ENCODE results near the gene GATB.
"Not testable (repeated sequence)": the region's sequence is repeated elsewhere in the genome, so short reads cannot be mapped to it uniquely, and the experiment has no call there.

The GATB gene

GRCh38 chr4:151783867-151784266, 23.1 kb upstream of the GATB start:
- DNase-seq, result no peak

GRCh38 chr4:151782296-151782695, 21.5 kb upstream of the GATB start:
- no peak for DNase-seq

- DNase-seq, result no peak
Measured at GRCh38 chr4:151781026-151781425, 20.2 kb upstream of the GATB start.

- no peak for DNase-seq
Measured at GRCh38 chr4:151777471-151777870, 16.7 kb upstream of the GATB start.

GRCh38 chr4:151774324-151774723, 13.5 kb upstream of the GATB start:
- no peak for DNase-seq

- DNase-seq, result no peak
Measured at GRCh38 chr4:151772274-151772673, 11.5 kb upstream of the GATB start.

GRCh38 chr4:151771664-151772063, 10.9 kb upstream of the GATB start:
- no peak for DNase-seq

GRCh38 chr4:151770154-151770553, 9.3 kb upstream of the GATB start:
- no peak for DNase-seq

- no peak for DNase-seq
Measured at GRCh38 chr4:151768835-151769234, 8.0 kb upstream of the GATB start.

- no peak for DNase-seq
Measured at GRCh38 chr4:151766691-151767090, 5.9 kb upstream of the GATB start.

GRCh38 chr4:151760002-151760401, 805 bp downstream of the GATB start:
- no peak for DNase-seq

- no peak for DNase-seq
Measured at GRCh38 chr4:151753056-151753455, 7.8 kb downstream of the GATB start.

- DNase-seq, result no peak
Measured at GRCh38 chr4:151750156-151750555, 10.7 kb downstream of the GATB start.

GRCh38 chr4:151745481-151746231, 15.2 kb downstream of the GATB start:
- DNase-seq, result no peak

GRCh38 chr4:151744614-151745013, 16.2 kb downstream of the GATB start:
- no peak for DNase-seq

- no peak for DNase-seq
Measured at GRCh38 chr4:151743894-151744293, 16.9 kb downstream of the GATB start.

- no peak for DNase-seq
Measured at GRCh38 chr4:151743128-151743854, 17.5 kb downstream of the GATB start.

GRCh38 chr4:151738720-151739517, 21.9 kb downstream of the GATB start:
- DNase-seq, result no peak

GRCh38 chr4:151736852-151737251, 24.0 kb downstream of the GATB start:
- DNase-seq, result not testable (repeated sequence)

GRCh38 chr4:151736361-151736760, 24.4 kb downstream of the GATB start:
- no peak for DNase-seq

GRCh38 chr4:151731670-151732069, 29.1 kb downstream of the GATB start:
- DNase-seq, result not testable (repeated sequence)

- DNase-seq, result no peak
Measured at GRCh38 chr4:151729731-151730559, 30.9 kb downstream of the GATB start.

GRCh38 chr4:151728679-151729078, 32.1 kb downstream of the GATB start:
- DNase-seq, result no peak
